Smooth muscle cell (in vitro differentiated cells): ENCODE measurements around the gene DIPK2B. TPM values are rescaled to one million over a fixed set of nuclear protein-coding genes. Genes with fewer than 3 reads are reported as not detected.

Experiments
- DNase-seq: peaks from one replicate; lab custom pipeline; 2025; ENCODE audit not compliant: unreplicated experiment; lab: John Stamatoyannopoulos, UW
- H2AFZ ChIP-seq: fragments of 200-600 bp; sonication (generic); 2 replicates; pipeline ENCODE4 v1.6.0; 2016; ENCODE audit warnings: antibody characterized with exemption, low read depth, mild to moderate bottlenecking
- H3F3A ChIP-seq: fragments of 200-600 bp; sonication (generic); 2 replicates; pipeline ENCODE4 v1.6.0; 2017; ENCODE audit warnings: antibody characterized with exemption, low read depth
- H3K27ac ChIP-seq: fragments of 200-600 bp; sonication (generic); 2 replicates; pipeline ENCODE4 v1.5.1; 2016; ENCODE audit warnings: low read depth, mild to moderate bottlenecking
- H3K27me3 ChIP-seq: fragments of 200-600 bp; sonication (generic); 2 replicates; pipeline ENCODE4 v1.6.1; 2016; ENCODE audit warnings: low read depth, mild to moderate bottlenecking
- H3K36me3 ChIP-seq: fragments of 200-600 bp; sonication (generic); 2 replicates; pipeline ENCODE4 v1.5.1; 2016; ENCODE audit warnings: low read depth
- H3K4me1 ChIP-seq: fragments of 200-600 bp; sonication (generic); 2 replicates; pipeline ENCODE4 v1.5.1; 2016; ENCODE audit warnings: low read depth
- H3K4me2 ChIP-seq: fragments of 200-600 bp; sonication (generic); 2 replicates; pipeline ENCODE4 v1.6.0; 2016; ENCODE audit warnings: mild to moderate bottlenecking
- H3K4me3 ChIP-seq: fragments of 200-600 bp; sonication (generic); 2 replicates; pipeline ENCODE4 v1.5.1; 2016; ENCODE audit warnings: mild to moderate bottlenecking
- H3K79me2 ChIP-seq: fragments of 200-600 bp; sonication (generic); 2 replicates; pipeline ENCODE4 v1.6.0; 2016; ENCODE audit warnings: low read depth, mild to moderate bottlenecking
- H3K9ac ChIP-seq: fragments of 200-600 bp; sonication (generic); 2 replicates; pipeline ENCODE4 v1.6.0; 2016; ENCODE audit warnings: low read depth
- H3K9me3 ChIP-seq: fragments of 200-600 bp; sonication (generic); replicated peaks from 2 replicates; pipeline ENCODE4 v1.5.1; 2016; ENCODE audit warnings: low read depth
- H4K20me1 ChIP-seq: fragments of 200-600 bp; sonication (generic); 2 replicates; pipeline ENCODE4 v1.6.0; 2016; ENCODE audit warnings: low read depth
- CTCF ChIP-seq: fragments of 200-600 bp; sonication (generic); IDR thresholded peaks from 2 replicates; pipeline ENCODE4 v1.5.1; 2017; ENCODE audit warnings: borderline replicate concordance, mild to moderate bottlenecking, antibody characterized with exemption; ENCODE audit not compliant: insufficient read depth, poor library complexity, severe bottlenecking
- WGBS: methylation state at CpG from one replicate; pipeline ENCODE4 v1.1.7; 2016; ENCODE audit warnings: low lambda C conversion rate; 5-methylcytosine and 5-hydroxymethylcytosine counted together
- polyA plus RNA-seq: library from polyadenylated mRNA; unstranded; fragments of >200 nt; fragmentation: Nextera tagmentation; extraction: Ambion mirVana; gene quantifications from 2 replicates; pipeline ENCODE4 v1.2.1, GENCODE V29; 2016
- total RNA-seq: library from RNA; depleted of rRNA; stranded (reverse); fragments of >200 nt; gene quantifications from 2 replicates; pipeline ENCODE4 v1.2.3, GENCODE V29; 2014

The DIPK2B gene
- total and polyA plus RNA-seq, 2 experiments from 2014 or later = not detected

DNA sequence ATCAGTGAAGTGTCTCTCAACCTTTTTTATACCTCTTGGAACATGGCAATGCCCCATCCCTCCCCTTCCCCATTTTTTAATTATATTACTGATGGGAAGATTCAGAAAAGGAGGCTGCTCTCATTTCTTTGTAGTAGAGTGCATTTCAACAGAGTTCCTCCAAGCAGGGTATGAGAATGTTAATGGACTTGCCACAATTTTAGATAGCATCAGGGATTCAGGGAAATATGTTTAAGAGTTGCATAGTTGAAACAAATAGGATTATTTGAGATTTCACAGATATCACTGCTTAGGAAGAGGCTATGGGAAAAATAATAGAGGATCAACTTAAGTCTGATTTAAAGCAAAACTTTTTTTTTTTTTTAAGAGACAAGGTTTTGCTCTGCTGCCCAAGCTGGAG is 46.2 kb downstream of the DIPK2B start:
- no peaks in the 10 kb centered on the region for H3F3A ChIP-seq
- H3K27ac ChIP-seq = no peak overlapping the region
- no peaks in the 10 kb centered on the region for H3K27me3 ChIP-seq
- H4K20me1 ChIP-seq = no peaks in the 10 kb centered on the region
- no peak for TF ChIP-seq CTCF
- H3K4me2 ChIP-seq = no peak overlapping the region
- H3K4me3 ChIP-seq = no peak overlapping the region
- no peaks in the 10 kb centered on the region for H3K79me2 ChIP-seq
- DNase-seq = no peak
- H3K36me3 ChIP-seq = no peaks in the 10 kb centered on the region
- H3K9me3 ChIP-seq = no peaks in the 10 kb centered on the region
- no peak overlapping the region for H2AFZ ChIP-seq
- H3K9ac ChIP-seq = no peak overlapping the region
- no peaks in the 10 kb centered on the region for H3K4me1 ChIP-seq

DNA sequence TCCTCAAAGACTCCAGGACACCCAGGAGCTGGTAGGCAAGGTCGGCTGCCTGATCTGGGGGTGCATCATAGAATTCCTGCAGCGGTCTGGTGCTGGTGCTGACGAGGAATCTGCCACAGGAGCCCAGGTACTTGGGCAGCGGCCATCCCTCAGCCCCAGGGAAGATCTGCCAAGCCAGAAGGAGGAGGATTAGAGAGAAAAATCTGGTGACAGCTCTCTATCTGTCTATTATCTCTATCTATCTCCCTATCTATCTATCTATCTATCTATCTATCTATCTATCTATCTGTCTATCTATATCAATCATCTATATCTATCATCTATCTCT is 46.7 kb downstream of the DIPK2B start:
- H3K27me3 ChIP-seq = no peaks in the 10 kb centered on the region
- 86% methylated on average over 4 of the region's 4 CpGs for WGBS
- no peaks in the 10 kb centered on the region for H3K4me1 ChIP-seq
- H3K79me2 ChIP-seq = no peaks in the 10 kb centered on the region
- no peaks in the 10 kb centered on the region for H4K20me1 ChIP-seq
- H3F3A ChIP-seq = no peaks in the 10 kb centered on the region
- H3K27ac ChIP-seq = no peak overlapping the region
- H3K9me3 ChIP-seq = no peaks in the 10 kb centered on the region
- no peak overlapping the region for H2AFZ ChIP-seq
- no peak overlapping the region for H3K9ac ChIP-seq
- DNase-seq = no peak
- H3K4me3 ChIP-seq = no peak overlapping the region
- H3K36me3 ChIP-seq = no peaks in the 10 kb centered on the region
- H3K4me2 ChIP-seq = no peak overlapping the region
- no peak for TF ChIP-seq CTCF
